ENCODE results near the gene DPM3. TPM values are rescaled to one million over a fixed set of nuclear protein-coding genes. Genes with fewer than 3 reads are reported as not detected.
A peak's percentile ranks its signal among the peaks of the same experiment; 100 is the strongest.

Gene DPM3
- total and polyA plus RNA-seq, 11 donors = 46.1 to 216 (median 61.0) TPM

DNA sequence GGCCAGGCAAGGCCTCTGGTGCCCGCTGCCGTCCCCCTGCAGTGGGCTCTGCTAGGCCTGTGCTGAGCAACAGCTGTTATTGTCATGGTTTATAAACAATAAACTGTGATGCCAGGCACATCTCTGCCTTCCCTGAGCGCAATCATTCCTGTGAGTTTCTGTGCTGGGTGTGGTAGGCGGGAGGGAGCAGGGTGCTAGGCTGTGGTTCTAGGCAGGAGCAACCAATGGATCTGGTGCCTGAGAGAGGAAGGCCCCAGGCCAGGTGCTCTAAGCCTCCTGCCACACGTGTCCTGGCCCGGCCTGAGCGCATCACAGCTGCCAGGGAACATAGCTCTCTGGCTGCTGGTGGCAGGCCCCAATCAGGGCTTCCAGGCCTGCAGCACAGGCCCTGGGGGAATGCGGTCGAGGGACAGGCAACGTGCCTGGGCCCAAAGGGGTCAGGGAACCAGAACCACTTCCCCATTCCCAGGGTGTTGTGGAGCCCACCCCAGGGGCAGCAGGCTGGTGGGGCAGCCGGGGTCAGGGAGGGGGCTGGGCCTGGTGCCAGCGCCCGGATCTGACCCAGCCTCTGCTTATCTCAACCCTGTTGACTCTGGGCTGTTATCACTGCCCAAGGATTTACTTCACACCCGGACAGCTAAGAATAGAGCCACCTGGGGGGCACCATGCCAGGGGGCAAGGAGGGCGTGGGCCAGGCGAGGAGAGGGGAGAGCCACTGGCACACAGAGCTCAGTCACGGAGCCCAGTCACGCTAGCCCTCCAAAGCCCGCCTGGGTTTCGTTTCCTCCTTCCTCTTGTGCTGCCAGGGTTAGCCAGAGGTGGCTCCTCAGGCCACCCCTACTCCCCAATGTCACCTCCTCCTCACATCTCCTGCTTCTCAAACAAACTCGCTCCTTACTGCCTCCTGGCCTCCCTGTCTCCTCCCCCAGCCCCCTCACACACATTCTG, 44.8 kb upstream of the DPM3 start:
- H3K4me3 ChIP-seq = no peak overlapping the region
- ATAC-seq (peak; percentile 60 to 81 (median 73)), DNase-seq (peak in 3 of 5 donors; percentile 54 to 74 (median 73))
- WGBS, 4 donors = 42 to 54% (median 46%) methylated on average over 15 to 21 of the region's 21 CpGs
- no peaks in the 10 kb centered on the region for H3K27me3 ChIP-seq
- intact Hi-C loops (cut with DNase I) = no loop called here
- no peaks in the 10 kb centered on the region for H3K36me3 ChIP-seq
- H3K27ac ChIP-seq = peak overlapping the region in 10 of 12 donors; percentile 23 to 73 (median 61)
- TF ChIP-seq POLR2A (IDR thresholded peaks at IDR 0.05) = no peak
- TF ChIP-seq, protein P1, sequence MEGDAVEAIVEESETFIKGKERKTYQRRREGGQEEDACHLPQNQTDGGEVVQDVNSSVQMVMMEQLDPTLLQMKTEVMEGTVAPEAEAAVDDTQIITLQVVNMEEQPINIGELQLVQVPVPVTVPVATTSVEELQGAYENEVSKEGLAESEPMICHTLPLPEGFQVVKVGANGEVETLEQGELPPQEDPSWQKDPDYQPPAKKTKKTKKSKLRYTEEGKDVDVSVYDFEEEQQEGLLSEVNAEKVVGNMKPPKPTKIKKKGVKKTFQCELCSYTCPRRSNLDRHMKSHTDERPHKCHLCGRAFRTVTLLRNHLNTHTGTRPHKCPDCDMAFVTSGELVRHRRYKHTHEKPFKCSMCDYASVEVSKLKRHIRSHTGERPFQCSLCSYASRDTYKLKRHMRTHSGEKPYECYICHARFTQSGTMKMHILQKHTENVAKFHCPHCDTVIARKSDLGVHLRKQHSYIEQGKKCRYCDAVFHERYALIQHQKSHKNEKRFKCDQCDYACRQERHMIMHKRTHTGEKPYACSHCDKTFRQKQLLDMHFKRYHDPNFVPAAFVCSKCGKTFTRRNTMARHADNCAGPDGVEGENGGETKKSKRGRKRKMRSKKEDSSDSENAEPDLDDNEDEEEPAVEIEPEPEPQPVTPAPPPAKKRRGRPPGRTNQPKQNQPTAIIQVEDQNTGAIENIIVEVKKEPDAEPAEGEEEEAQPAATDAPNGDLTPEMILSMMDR (IDR thresholded peaks at IDR 0.05) = no peak
- H3K4me1 ChIP-seq = peaks cover 0 to 14% (median 8%) of the 10 kb centered on the region in 12 donors
- no peaks in the 10 kb centered on the region for H3K9me3 ChIP-seq

DNA sequence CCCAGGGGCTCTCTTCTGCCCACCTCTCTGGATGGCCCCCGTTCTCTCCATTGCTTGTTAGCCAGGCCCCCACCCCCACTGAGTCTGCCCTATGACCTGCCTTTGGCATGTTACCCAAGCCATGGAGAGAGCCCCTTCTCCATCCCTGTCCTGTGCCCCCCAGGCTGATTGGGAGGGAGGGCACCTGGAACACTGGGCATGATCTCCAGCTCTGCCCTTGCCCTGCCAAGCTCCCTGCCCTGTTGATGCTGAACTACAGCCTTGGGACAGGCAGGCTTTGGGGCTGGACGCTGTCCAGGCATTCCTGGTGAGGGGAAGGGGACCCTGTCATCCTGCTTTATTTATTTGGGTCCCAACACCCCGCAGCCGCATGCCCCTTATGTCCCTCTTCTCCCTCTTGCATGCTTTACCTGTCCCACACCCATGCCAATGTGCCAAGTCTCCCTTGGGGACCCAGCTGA, 44.0 kb upstream of the DPM3 start:
- peaks cover 0 to 14% (median 8%) of the 10 kb centered on the region in 12 donors for H3K4me1 ChIP-seq
- ATAC-seq = no peak
- H3K27me3 ChIP-seq = no peaks in the 10 kb centered on the region
- peak in 2 of 5 donors; percentile 12 to 38 for DNase-seq
- TF ChIP-seq POLR2A (IDR thresholded peaks at IDR 0.05) = no peak
- TF ChIP-seq, protein P1 (IDR thresholded peaks at IDR 0.05) = no peak
- H3K27ac ChIP-seq = peak overlapping the region in 4 of 12 donors; percentile 23 to 68 (median 64)
- intact Hi-C loops (cut with DNase I) = no loop called here
- H3K4me3 ChIP-seq = no peak overlapping the region
- no peaks in the 10 kb centered on the region for H3K9me3 ChIP-seq
- 85 to 95% (median 93%) methylated on average over 4 of the region's 4 CpGs for WGBS, 4 donors
- H3K36me3 ChIP-seq = no peaks in the 10 kb centered on the region

DNA sequence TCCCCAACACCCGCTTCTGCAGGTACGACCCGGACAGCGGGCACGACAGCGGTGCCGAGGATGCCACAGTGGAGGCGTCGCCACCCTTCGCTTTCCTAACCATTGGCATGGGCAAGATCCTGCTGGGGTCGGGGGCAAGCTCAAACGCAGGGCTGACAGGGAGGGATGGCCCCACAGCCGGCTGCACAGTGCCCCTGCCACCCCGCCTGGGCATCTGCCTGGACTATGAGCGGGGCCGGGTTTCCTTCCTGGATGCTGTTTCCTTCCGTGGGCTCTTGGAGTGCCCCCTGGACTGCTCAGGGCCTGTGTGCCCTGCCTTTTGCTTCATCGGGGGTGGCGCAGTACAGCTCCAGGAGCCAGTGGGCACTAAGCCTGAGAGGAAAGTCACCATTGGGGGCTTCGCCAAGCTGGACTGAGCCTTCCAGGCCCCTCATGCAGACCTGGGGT, 43.5 kb upstream of the DPM3 start:
- TF ChIP-seq POLR2A (IDR thresholded peaks at IDR 0.05) = no peak
- TF ChIP-seq, protein P1 (IDR thresholded peaks at IDR 0.05) = no peak
- Histone ChIP-seq H3K36me3 (no peaks in the 10 kb centered on the region), H3K4me1 (peaks cover 0 to 14% (median 8%) of the 10 kb centered on the region in 12 donors), H3K27ac (no peak overlapping the region), H3K9me3 (no peaks in the 10 kb centered on the region), H3K27me3 (no peaks in the 10 kb centered on the region), H3K4me3 (no peak overlapping the region)
- no peak for ATAC-seq
- 88 to 93% (median 91%) methylated on average over 18 to 20 of the region's 20 CpGs for WGBS, 4 donors
- intact Hi-C loops (cut with DNase I) = no loop called here
- peak in 2 of 5 donors; percentile 21 to 31 for DNase-seq

DNA sequence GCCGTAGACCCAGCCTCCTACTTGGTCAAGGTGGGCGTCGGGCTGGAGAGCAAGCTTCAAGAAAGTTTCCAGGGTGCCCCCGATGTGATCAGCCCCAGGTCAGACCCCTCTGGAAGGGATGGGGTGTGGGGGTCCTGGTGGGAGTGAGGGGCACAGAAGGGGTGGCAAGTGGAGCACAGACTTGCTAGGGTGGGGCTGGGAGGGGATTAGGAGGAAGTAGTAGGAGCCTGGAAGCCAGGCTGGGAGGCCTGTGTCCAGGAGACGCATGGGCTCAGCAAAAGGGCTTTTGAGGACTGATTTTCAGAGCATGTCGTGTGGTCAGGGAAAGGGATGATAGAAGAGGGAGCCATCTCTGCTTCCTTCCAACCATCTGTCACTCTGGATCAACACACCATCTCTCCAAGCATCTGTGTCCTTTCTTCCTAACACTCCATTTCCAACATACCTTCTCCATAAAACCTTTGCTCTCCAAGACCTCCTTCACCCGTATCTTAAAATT, 41.8 kb upstream of the DPM3 start:
- TF ChIP-seq, protein P1 (IDR thresholded peaks at IDR 0.05) = no peak
- no peak for TF ChIP-seq POLR2A (IDR thresholded peaks at IDR 0.05)
- Histone ChIP-seq H3K4me1 (peaks cover 0 to 15% (median 8%) of the 10 kb centered on the region in 12 donors), H3K9me3 (no peaks in the 10 kb centered on the region), H3K27me3 (no peaks in the 10 kb centered on the region), H3K36me3 (no peaks in the 10 kb centered on the region), H3K4me3 (no peak overlapping the region), H3K27ac (no peak overlapping the region)
- WGBS, 4 donors = 86 to 90% (median 88%) methylated on average over 7 of the region's 7 CpGs
- ATAC-seq = no peak
- DNase-seq = no peak
- intact Hi-C loops (cut with DNase I) = no loop called here
